ENCODE results near the gene C12orf76. TPM values are rescaled to one million over a fixed set of nuclear protein-coding genes. Genes with fewer than 3 reads are reported as not detected.

The C12orf76 gene
- total RNA-seq, 1 experiment from 2014 or later, result 10.1 TPM

GRCh38 chr12:109999649-109999971 is 48.7 kb downstream of the C12orf76 start:
- no peak for ATAC-seq
- no peak for TF ChIP-seq YY1 (IDR thresholded peaks at IDR 0.05; ENCODE audit: extremely low read depth, insufficient replicate concordance, low read depth, low read length)
- TF ChIP-seq RAD21 (IDR thresholded peaks at IDR 0.05; ENCODE audit: low read depth), result no peak
- TF ChIP-seq EGR1 (IDR thresholded peaks at IDR 0.05; ENCODE audit: low read depth), result no peak
- TF ChIP-seq CEBPB (IDR thresholded peaks at IDR 0.05; ENCODE audit: low read depth), result no peak
- no peak for TF ChIP-seq REST (IDR thresholded peaks at IDR 0.05; ENCODE audit: low read depth)
- TF ChIP-seq CTCF (IDR thresholded peaks at IDR 0.05 in 2 of 3, conservative IDR thresholded peaks at IDR 0.05 in 1 of 3; ENCODE audit: borderline replicate concordance in 1 of 3, insufficient read depth in 1 of 3, low read depth in 2 of 3, low read length in 2 of 3), result no peak
- TF ChIP-seq POLR2A (IDR thresholded peaks at IDR 0.05; ENCODE audit: borderline replicate concordance, extremely low read depth, insufficient read depth, insufficient read length), result no peak
- no peak for TF ChIP-seq ATF3 (IDR thresholded peaks at IDR 0.05)
- TF ChIP-seq CBX3 (IDR thresholded peaks at IDR 0.05; ENCODE audit: low read depth), result no peak
- no peak for TF ChIP-seq POLR2AphosphoS5 (IDR thresholded peaks at IDR 0.05; ENCODE audit: low read depth, low read length)
- TF ChIP-seq EZH2phosphoT487 (IDR thresholded peaks at IDR 0.05; ENCODE audit: borderline replicate concordance), result no peak
- TF ChIP-seq SIN3A (IDR thresholded peaks at IDR 0.05; ENCODE audit: low read depth), result no peak
- TF ChIP-seq ZFX (IDR thresholded peaks at IDR 0.05), result no peak
- no peak for TF ChIP-seq FOSL1 (IDR thresholded peaks at IDR 0.05; ENCODE audit: low read depth)
- TF ChIP-seq SRF (IDR thresholded peaks at IDR 0.05; ENCODE audit: low read depth), result no peak
- TF ChIP-seq ELF1 (IDR thresholded peaks at IDR 0.05; ENCODE audit: borderline replicate concordance, low read depth), result no peak
- TF ChIP-seq EZH2 (IDR thresholded peaks at IDR 0.05), result no peak
- no peak for TF ChIP-seq TCF7L2 (IDR thresholded peaks at IDR 0.05; ENCODE audit: borderline replicate concordance, extremely low read depth, insufficient read depth, insufficient read length)
- POLR2A ChIA-PET, result interaction anchor here (0.8 kb wide), 1 partner anchor 17 kb away, joined by 3 read pairs; no protein-coding TSS in a partner anchor

More at GRCh38 chr12:109999649-109999971, 48.7 kb downstream of the C12orf76 start:
- H3K4me2 ChIP-seq (ENCODE audit: low read length), result peak overlapping the region; percentile 85
- peaks cover 21% of the 10 kb centered on the region for H3K79me2 ChIP-seq (ENCODE audit: insufficient read depth, low read length)
- H3K36me3 ChIP-seq (ENCODE audit: control insufficient read depth in 1 of 2, insufficient read depth in 2 of 2, low read length in 2 of 2), result no peaks in the 10 kb centered on the region
- H3K27me3 ChIP-seq (ENCODE audit: insufficient read depth, low read length), result no peaks in the 10 kb centered on the region
- H3K4me1 ChIP-seq (ENCODE audit: control insufficient read depth in 1 of 2, insufficient read depth in 2 of 2, low read length in 2 of 2), result peaks cover 32 to 63% of the 10 kb centered on the region in 2 experiments
- CTCF ChIA-PET, result no interaction called here
- no peak for DNase-seq (ENCODE audit: low read depth, low spot score)
- peak overlapping the region; percentile 74 for H3K9ac ChIP-seq (ENCODE audit: low read length)
- RAD21 ChIA-PET (ENCODE audit: low non-redundant PET in 1 of 2, low total read pairs in 2 of 2, uncharacterized antibody in 2 of 2, unreplicated experiment in 2 of 2), result no interaction called here
- intact Hi-C loops (cut with micrococcal nuclease), result no loop called here
- no peaks in the 10 kb centered on the region for H4K20me1 ChIP-seq (ENCODE audit: insufficient read depth)
- no peaks in the 10 kb centered on the region for H3K9me2 ChIP-seq (ENCODE audit: insufficient read depth)
- BruUV-seq (replicated peaks), result no TSS peak
- peak overlapping the region; percentile 36; the same call in 1 of the 2 replicates for H3K27ac ChIP-seq (ENCODE audit: low read depth, low read length)
- no peaks in the 10 kb centered on the region for H3K9me3 ChIP-seq (ENCODE audit: control insufficient read depth in 1 of 2, insufficient read depth in 1 of 2, low read depth in 1 of 2, low read length in 2 of 2)
- peak overlapping the region; percentile 62 to 78 for H3K4me3 ChIP-seq (replicated peaks in 1 of 2; ENCODE audit: low read depth in 1 of 2, low read length in 2 of 2)
- H2AFZ ChIP-seq (ENCODE audit: low read depth, low read length, poor library complexity, severe bottlenecking), result no peak overlapping the region
